ENCODE measurements around the gene USP7.

Gene USP7

GRCh38 chr16:8941718-8942344, 21.9 kb downstream of the USP7 start:
- no peak for DNase-seq
- ChIA-PET CTCF (interaction anchor here (0.6 to 1.4 kb wide), 3 partner anchors 7 to 42 kb away, joined by 4 to 5 read pairs (median 4); no protein-coding TSS in a partner anchor), POLR2A (no interaction called here)
- peaks cover 0 to 4% (median 0%) of the 10 kb centered on the region in 4 experiments for H3K36me3 ChIP-seq (ENCODE audit: control insufficient read depth in 4 of 4, insufficient read depth in 4 of 4, low read length in 3 of 4)
- H3K27me3 ChIP-seq (replicated peaks in 2 of 5; ENCODE audit: control insufficient read depth in 4 of 5, insufficient read depth in 5 of 5, low read length in 4 of 5), result no peaks in the 10 kb centered on the region
- 76% methylated on average over 10 of the region's 11 CpGs for WGBS (ENCODE audit: insufficient coverage)
- no peak overlapping the region for H3K27ac ChIP-seq (ENCODE audit: insufficient read depth in 1 of 2, low read depth in 1 of 2, low read length in 2 of 2, poor library complexity in 1 of 2, severe bottlenecking in 2 of 2)
- peaks cover 7 to 34% (median 24%) of the 10 kb centered on the region in 4 experiments for H3K4me1 ChIP-seq (ENCODE audit: control extremely low read depth in 1 of 4, control insufficient read depth in 4 of 4, insufficient read depth in 4 of 4, low read length in 3 of 4)
- H3K9me3 ChIP-seq (ENCODE audit: control extremely low read depth in 1 of 5, control insufficient read depth in 4 of 5, insufficient read depth in 2 of 5, low read depth in 1 of 5, low read length in 4 of 5), result no peaks in the 10 kb centered on the region
- no peak overlapping the region for H3K4me3 ChIP-seq (ENCODE audit: control insufficient read depth in 1 of 7, extremely low read depth in 1 of 7, insufficient read depth in 4 of 7, low read depth in 2 of 7, low read length in 6 of 7)

GRCh38 chr16:8937803-8938202, 25.9 kb downstream of the USP7 start:
- ChIA-PET POLR2A (no interaction called here), CTCF (interaction anchor here (0.6 to 2.4 kb wide), 3 partner anchors 8 to 58 kb away, joined by 3 to 13 read pairs (median 7); no protein-coding TSS in a partner anchor)
- Histone ChIP-seq H3K27me3 (replicated peaks in 2 of 5; ENCODE audit: control insufficient read depth in 4 of 5, insufficient read depth in 5 of 5, low read length in 4 of 5) (no peaks in the 10 kb centered on the region), H3K27ac (ENCODE audit: insufficient read depth in 1 of 2, low read depth in 1 of 2, low read length in 2 of 2, poor library complexity in 1 of 2, severe bottlenecking in 2 of 2) (no peak overlapping the region), H3K4me1 (ENCODE audit: control extremely low read depth in 1 of 4, control insufficient read depth in 4 of 4, insufficient read depth in 4 of 4, low read length in 3 of 4) (peaks cover 0 to 13% (median 8%) of the 10 kb centered on the region in 4 experiments), H3K36me3 (ENCODE audit: control insufficient read depth in 4 of 4, insufficient read depth in 4 of 4, low read length in 3 of 4) (peaks cover 0 to 4% (median 0%) of the 10 kb centered on the region in 4 experiments), H3K9me3 (ENCODE audit: control extremely low read depth in 1 of 5, control insufficient read depth in 4 of 5, insufficient read depth in 2 of 5, low read depth in 1 of 5, low read length in 4 of 5) (no peaks in the 10 kb centered on the region), H3K4me3 (ENCODE audit: control insufficient read depth in 1 of 7, extremely low read depth in 1 of 7, insufficient read depth in 4 of 7, low read depth in 2 of 7, low read length in 6 of 7) (no peak overlapping the region)
- 100% methylated on average over 1 of the region's 4 CpGs for WGBS (ENCODE audit: insufficient coverage)
- no peak for DNase-seq

- peak; percentile 47 to 78 (median 75) for DNase-seq
- CTCF ChIA-PET, result interaction anchor here (0.6 to 3.9 kb wide), 24 partner anchors 8 to 204 kb away, joined by 3 to 37 read pairs (median 4); no protein-coding TSS in a partner anchor
- Histone ChIP-seq H3K36me3 (ENCODE audit: control insufficient read depth in 4 of 4, insufficient read depth in 4 of 4, low read length in 3 of 4) (peaks cover 0 to 4% (median 0%) of the 10 kb centered on the region in 4 experiments), H3K9me3 (ENCODE audit: control extremely low read depth in 1 of 5, control insufficient read depth in 4 of 5, insufficient read depth in 2 of 5, low read depth in 1 of 5, low read length in 4 of 5) (no peaks in the 10 kb centered on the region), H3K4me1 (ENCODE audit: control extremely low read depth in 1 of 4, control insufficient read depth in 4 of 4, insufficient read depth in 4 of 4, low read length in 3 of 4) (peaks cover 0 to 4% (median 0%) of the 10 kb centered on the region in 4 experiments), H3K4me3 (ENCODE audit: control insufficient read depth in 1 of 7, extremely low read depth in 1 of 7, insufficient read depth in 4 of 7, low read depth in 2 of 7, low read length in 6 of 7) (no peak overlapping the region), H3K27me3 (replicated peaks in 2 of 5; ENCODE audit: control insufficient read depth in 4 of 5, insufficient read depth in 5 of 5, low read length in 4 of 5) (no peaks in the 10 kb centered on the region), H3K27ac (ENCODE audit: insufficient read depth in 1 of 2, low read depth in 1 of 2, low read length in 2 of 2, poor library complexity in 1 of 2, severe bottlenecking in 2 of 2) (no peak overlapping the region)
- POLR2A ChIA-PET, result no interaction called here
These were observed 27.3 kb downstream of the USP7 start for GRCh38 chr16:8936421-8936820.

GRCh38 chr16:8935989-8936388, 27.7 kb downstream of the USP7 start:
- Histone ChIP-seq H3K36me3 (ENCODE audit: control insufficient read depth in 4 of 4, insufficient read depth in 4 of 4, low read length in 3 of 4) (peaks cover 0 to 4% (median 0%) of the 10 kb centered on the region in 4 experiments), H3K27ac (ENCODE audit: insufficient read depth in 1 of 2, low read depth in 1 of 2, low read length in 2 of 2, poor library complexity in 1 of 2, severe bottlenecking in 2 of 2) (no peak overlapping the region), H3K9me3 (ENCODE audit: control extremely low read depth in 1 of 5, control insufficient read depth in 4 of 5, insufficient read depth in 2 of 5, low read depth in 1 of 5, low read length in 4 of 5) (no peaks in the 10 kb centered on the region), H3K4me3 (ENCODE audit: control insufficient read depth in 1 of 7, extremely low read depth in 1 of 7, insufficient read depth in 4 of 7, low read depth in 2 of 7, low read length in 6 of 7) (no peak overlapping the region), H3K4me1 (ENCODE audit: control extremely low read depth in 1 of 4, control insufficient read depth in 4 of 4, insufficient read depth in 4 of 4, low read length in 3 of 4) (peaks cover 0 to 4% (median 0%) of the 10 kb centered on the region in 4 experiments), H3K27me3 (replicated peaks in 2 of 5; ENCODE audit: control insufficient read depth in 4 of 5, insufficient read depth in 5 of 5, low read length in 4 of 5) (no peaks in the 10 kb centered on the region)
- ChIA-PET CTCF (interaction anchor here (0.6 to 3.9 kb wide), 25 partner anchors 8 to 268 kb away, joined by 3 to 37 read pairs (median 4); no protein-coding TSS in a partner anchor), POLR2A (no interaction called here)
- DNase-seq, result peak; percentile 42 to 54 (median 45)
- 94% methylated on average over 9 of the region's 9 CpGs for WGBS (ENCODE audit: insufficient coverage)

GRCh38 chr16:8934601-8935000, 29.1 kb downstream of the USP7 start:
- 100% methylated on average over 3 of the region's 6 CpGs for WGBS (ENCODE audit: insufficient coverage)
- H3K4me3 ChIP-seq (ENCODE audit: control insufficient read depth in 1 of 7, extremely low read depth in 1 of 7, insufficient read depth in 4 of 7, low read depth in 2 of 7, low read length in 6 of 7), result no peak overlapping the region
- no peaks in the 10 kb centered on the region for H3K27me3 ChIP-seq (replicated peaks in 2 of 5; ENCODE audit: control insufficient read depth in 4 of 5, insufficient read depth in 5 of 5, low read length in 4 of 5)
- ChIA-PET CTCF (interaction anchor here (1.2 to 3.9 kb wide), 10 partner anchors 8 to 201 kb away, joined by 4 to 37 read pairs (median 10); no protein-coding TSS in a partner anchor), POLR2A (no interaction called here)
- H3K9me3 ChIP-seq (ENCODE audit: control extremely low read depth in 1 of 5, control insufficient read depth in 4 of 5, insufficient read depth in 2 of 5, low read depth in 1 of 5, low read length in 4 of 5), result no peaks in the 10 kb centered on the region
- no peak for DNase-seq
- peaks cover 0 to 6% (median 4%) of the 10 kb centered on the region in 4 experiments for H3K36me3 ChIP-seq (ENCODE audit: control insufficient read depth in 4 of 4, insufficient read depth in 4 of 4, low read length in 3 of 4)
- H3K27ac ChIP-seq (ENCODE audit: insufficient read depth in 1 of 2, low read depth in 1 of 2, low read length in 2 of 2, poor library complexity in 1 of 2, severe bottlenecking in 2 of 2), result no peak overlapping the region
- H3K4me1 ChIP-seq (ENCODE audit: control extremely low read depth in 1 of 4, control insufficient read depth in 4 of 4, insufficient read depth in 4 of 4, low read length in 3 of 4), result peaks cover 0 to 4% (median 0%) of the 10 kb centered on the region in 4 experiments

- no peak overlapping the region for H3K4me3 ChIP-seq (ENCODE audit: control insufficient read depth in 1 of 7, extremely low read depth in 1 of 7, insufficient read depth in 4 of 7, low read depth in 2 of 7, low read length in 6 of 7)
- no peak overlapping the region for H3K27ac ChIP-seq (ENCODE audit: insufficient read depth in 1 of 2, low read depth in 1 of 2, low read length in 2 of 2, poor library complexity in 1 of 2, severe bottlenecking in 2 of 2)
- peaks cover 0 to 4% (median 0%) of the 10 kb centered on the region in 4 experiments for H3K4me1 ChIP-seq (ENCODE audit: control extremely low read depth in 1 of 4, control insufficient read depth in 4 of 4, insufficient read depth in 4 of 4, low read length in 3 of 4)
- no peaks in the 10 kb centered on the region for H3K9me3 ChIP-seq (ENCODE audit: control extremely low read depth in 1 of 5, control insufficient read depth in 4 of 5, insufficient read depth in 2 of 5, low read depth in 1 of 5, low read length in 4 of 5)
- peaks cover 5 to 28% (median 19%) of the 10 kb centered on the region in 4 experiments for H3K36me3 ChIP-seq (ENCODE audit: control insufficient read depth in 4 of 4, insufficient read depth in 4 of 4, low read length in 3 of 4)
- WGBS (ENCODE audit: insufficient coverage), result 82% methylated on average over 4 of the region's 6 CpGs
- no peaks in the 10 kb centered on the region for H3K27me3 ChIP-seq (replicated peaks in 2 of 5; ENCODE audit: control insufficient read depth in 4 of 5, insufficient read depth in 5 of 5, low read length in 4 of 5)
- peak; percentile 36 to 72 (median 70) for DNase-seq
- CTCF ChIA-PET, result interaction anchor here (0.9 to 1.5 kb wide), 4 partner anchors 11 to 169 kb away, joined by 3 to 5 read pairs (median 3); no protein-coding TSS in a partner anchor
- POLR2A ChIA-PET, result no interaction called here
These were observed 31.8 kb downstream of the USP7 start for GRCh38 chr16:8931859-8932258.

GRCh38 chr16:8929086-8929748, 34.5 kb downstream of the USP7 start:
- ChIA-PET POLR2A (no interaction called here), CTCF (interaction anchor here (1.9 kb wide), 1 partner anchor 79 kb away, joined by 7 read pairs; no protein-coding TSS in a partner anchor)
- Histone ChIP-seq H3K36me3 (ENCODE audit: control insufficient read depth in 4 of 4, insufficient read depth in 4 of 4, low read length in 3 of 4) (peaks cover 9 to 39% (median 29%) of the 10 kb centered on the region in 4 experiments), H3K27me3 (replicated peaks in 2 of 5; ENCODE audit: control insufficient read depth in 4 of 5, insufficient read depth in 5 of 5, low read length in 4 of 5) (no peaks in the 10 kb centered on the region), H3K9me3 (ENCODE audit: control extremely low read depth in 1 of 5, control insufficient read depth in 4 of 5, insufficient read depth in 2 of 5, low read depth in 1 of 5, low read length in 4 of 5) (no peaks in the 10 kb centered on the region), H3K4me3 (ENCODE audit: control insufficient read depth in 1 of 7, extremely low read depth in 1 of 7, insufficient read depth in 4 of 7, low read depth in 2 of 7, low read length in 6 of 7) (no peak overlapping the region), H3K27ac (ENCODE audit: insufficient read depth in 1 of 2, low read depth in 1 of 2, low read length in 2 of 2, poor library complexity in 1 of 2, severe bottlenecking in 2 of 2) (no peak overlapping the region), H3K4me1 (ENCODE audit: control extremely low read depth in 1 of 4, control insufficient read depth in 4 of 4, insufficient read depth in 4 of 4, low read length in 3 of 4) (no peaks in the 10 kb centered on the region)
- DNase-seq, result no peak
- WGBS (ENCODE audit: insufficient coverage), result 96% methylated on average over 14 of the region's 17 CpGs
